ENCODE measurements around the gene CEP112.

DNA sequence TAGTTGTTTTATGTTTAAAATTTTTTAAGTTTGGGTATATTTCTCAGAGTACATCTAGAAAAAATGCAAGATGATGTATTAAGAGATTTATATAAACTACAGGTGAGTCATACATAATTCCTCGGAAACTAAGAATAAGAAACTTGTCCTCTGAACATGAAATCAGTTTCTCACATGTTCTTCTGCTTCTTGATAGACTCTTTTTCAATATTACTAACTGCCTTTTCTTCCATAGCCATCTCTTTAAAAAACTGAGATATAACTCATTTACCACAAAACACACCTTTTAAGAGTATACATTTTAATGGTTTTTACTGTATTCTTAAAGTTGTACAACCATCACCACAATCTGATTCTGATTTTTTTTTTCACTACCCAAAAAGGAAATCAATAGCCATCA is 392.1 kb downstream of the CEP112 start:
- TF ChIP-seq, protein P1, sequence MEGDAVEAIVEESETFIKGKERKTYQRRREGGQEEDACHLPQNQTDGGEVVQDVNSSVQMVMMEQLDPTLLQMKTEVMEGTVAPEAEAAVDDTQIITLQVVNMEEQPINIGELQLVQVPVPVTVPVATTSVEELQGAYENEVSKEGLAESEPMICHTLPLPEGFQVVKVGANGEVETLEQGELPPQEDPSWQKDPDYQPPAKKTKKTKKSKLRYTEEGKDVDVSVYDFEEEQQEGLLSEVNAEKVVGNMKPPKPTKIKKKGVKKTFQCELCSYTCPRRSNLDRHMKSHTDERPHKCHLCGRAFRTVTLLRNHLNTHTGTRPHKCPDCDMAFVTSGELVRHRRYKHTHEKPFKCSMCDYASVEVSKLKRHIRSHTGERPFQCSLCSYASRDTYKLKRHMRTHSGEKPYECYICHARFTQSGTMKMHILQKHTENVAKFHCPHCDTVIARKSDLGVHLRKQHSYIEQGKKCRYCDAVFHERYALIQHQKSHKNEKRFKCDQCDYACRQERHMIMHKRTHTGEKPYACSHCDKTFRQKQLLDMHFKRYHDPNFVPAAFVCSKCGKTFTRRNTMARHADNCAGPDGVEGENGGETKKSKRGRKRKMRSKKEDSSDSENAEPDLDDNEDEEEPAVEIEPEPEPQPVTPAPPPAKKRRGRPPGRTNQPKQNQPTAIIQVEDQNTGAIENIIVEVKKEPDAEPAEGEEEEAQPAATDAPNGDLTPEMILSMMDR (IDR thresholded peaks at IDR 0.05; ENCODE audit: insufficient read depth, low read depth, low read length): no peak
- no peak for TF ChIP-seq EZH2 (IDR thresholded peaks at IDR 0.05; ENCODE audit: insufficient read depth, low read length)

Data from astrocyte (in vitro differentiated cells and primary cell).